ENCODE data around the gene CCND2. TPM values are rescaled to one million over a fixed set of nuclear protein-coding genes. Genes with fewer than 3 reads are reported as not detected.

CCND2 gene
- total RNA-seq, 1 experiment from 2014 or later = not detected

- Histone ChIP-seq H3K27me3 (ENCODE audit: low read length) (peaks cover 76% of the 10 kb centered on the region), H3K9ac (ENCODE audit: low read length) (no peak overlapping the region), H3F3A (ENCODE audit: low read length, unreplicated experiment) (no peaks in the 10 kb centered on the region), H3K9me3 (ENCODE audit: low read length) (no peaks in the 10 kb centered on the region), H2AFZ (ENCODE audit: low read length) (no peak overlapping the region), H3K79me2 (ENCODE audit: low read length) (no peaks in the 10 kb centered on the region), H3K27ac (ENCODE audit: low read length) (no peak overlapping the region), H4K20me1 (ENCODE audit: low read length) (no peaks in the 10 kb centered on the region), H3K4me1 (ENCODE audit: insufficient read depth, low read length) (no peaks in the 10 kb centered on the region), H3K9me2 (replicated peaks; ENCODE audit: low read length) (no peaks in the 10 kb centered on the region), H3K4me3 (ENCODE audit: low read length) (no peak overlapping the region), H3K36me3 (ENCODE audit: low read depth, low read length) (no peaks in the 10 kb centered on the region), H3K4me2 (ENCODE audit: low read length) (no peak overlapping the region)
- ATAC-seq (no peak), DNase-seq (no peak)
- intact Hi-C loops (cut with micrococcal nuclease) = no loop called here
- TF ChIP-seq CTCF (conservative IDR thresholded peaks at IDR 0.05; ENCODE audit: low read depth, low read length) (no peak), EZH2phosphoT487 (IDR thresholded peaks at IDR 0.05; ENCODE audit: borderline replicate concordance, low read length) (no peak), EZH2 (IDR thresholded peaks at IDR 0.05; ENCODE audit: low read length, unreplicated experiment) (no peak)
- ChIA-PET POLR2A (ENCODE audit: unreplicated experiment) (no interaction called here), CTCF (no interaction called here)
- no TSS peak for BruUV-seq (replicated peaks)
Observed at GRCh38 chr12:4301932-4302501, 28.5 kb downstream of the CCND2 start.

- no peaks in the 10 kb centered on the region for H3F3A ChIP-seq (ENCODE audit: low read length, unreplicated experiment)
- DNase-seq = no peak
- no peak overlapping the region for H2AFZ ChIP-seq (ENCODE audit: low read length)
- BruUV-seq (replicated peaks) = no TSS peak
- no peaks in the 10 kb centered on the region for H3K9me2 ChIP-seq (replicated peaks; ENCODE audit: low read length)
- H3K36me3 ChIP-seq (ENCODE audit: low read depth, low read length) = no peaks in the 10 kb centered on the region
- no peaks in the 10 kb centered on the region; the same call in 1 of the 2 replicates for H3K4me1 ChIP-seq (ENCODE audit: insufficient read depth, low read length)
- ChIA-PET CTCF (no interaction called here), POLR2A (ENCODE audit: unreplicated experiment) (interaction anchor here (0.6 kb wide), 1 partner anchor 175 kb away, joined by 4 read pairs; no protein-coding TSS in a partner anchor)
- no peak overlapping the region for H3K27ac ChIP-seq (ENCODE audit: low read length)
- no peak overlapping the region for H3K4me2 ChIP-seq (ENCODE audit: low read length)
- intact Hi-C loops (cut with micrococcal nuclease) = no loop called here
- ATAC-seq = no peak
- no peaks in the 10 kb centered on the region for H3K79me2 ChIP-seq (ENCODE audit: low read length)
- H3K9me3 ChIP-seq (ENCODE audit: low read length) = no peaks in the 10 kb centered on the region
- no peak overlapping the region for H3K4me3 ChIP-seq (ENCODE audit: low read length)
- peaks cover 72% of the 10 kb centered on the region for H3K27me3 ChIP-seq (ENCODE audit: low read length)
- TF ChIP-seq EZH2 (IDR thresholded peaks at IDR 0.05; ENCODE audit: low read length, unreplicated experiment) = no peak
- no peak overlapping the region for H3K9ac ChIP-seq (ENCODE audit: low read length)
- H4K20me1 ChIP-seq (ENCODE audit: low read length) = no peaks in the 10 kb centered on the region
Observed at GRCh38 chr12:4302881-4303280, 29.3 kb downstream of the CCND2 start.

GRCh38 chr12:4303750-4304149 lies 30.2 kb downstream of the CCND2 start:
- no peak overlapping the region for H3K27ac ChIP-seq (ENCODE audit: low read length)
- CTCF ChIA-PET = no interaction called here
- H3K27me3 ChIP-seq (ENCODE audit: low read length) = peaks cover 63% of the 10 kb centered on the region
- intact Hi-C loops (cut with micrococcal nuclease) = no loop called here
- H3K9me2 ChIP-seq (replicated peaks; ENCODE audit: low read length) = no peaks in the 10 kb centered on the region
- H3K9me3 ChIP-seq (ENCODE audit: low read length) = no peaks in the 10 kb centered on the region
- H3K36me3 ChIP-seq (ENCODE audit: low read depth, low read length) = no peaks in the 10 kb centered on the region
- H3K4me2 ChIP-seq (ENCODE audit: low read length) = no peak overlapping the region
- H2AFZ ChIP-seq (ENCODE audit: low read length) = no peak overlapping the region
- no peak overlapping the region for H3K4me3 ChIP-seq (ENCODE audit: low read length)
- BruUV-seq (replicated peaks) = no TSS peak
- DNase-seq (no peak), ATAC-seq (no peak)
- H3F3A ChIP-seq (ENCODE audit: low read length, unreplicated experiment) = no peaks in the 10 kb centered on the region
- no peaks in the 10 kb centered on the region for H4K20me1 ChIP-seq (ENCODE audit: low read length)
- no peak overlapping the region for H3K9ac ChIP-seq (ENCODE audit: low read length)
- H3K4me1 ChIP-seq (ENCODE audit: insufficient read depth, low read length) = peaks cover 7% of the 10 kb centered on the region
- no peak for TF ChIP-seq EZH2 (IDR thresholded peaks at IDR 0.05; ENCODE audit: low read length, unreplicated experiment)
- TF ChIP-seq EZH2phosphoT487 (IDR thresholded peaks at IDR 0.05; ENCODE audit: borderline replicate concordance, low read length) = no peak
- TF ChIP-seq CTCF (conservative IDR thresholded peaks at IDR 0.05; ENCODE audit: low read depth, low read length) = no peak
- POLR2A ChIA-PET (ENCODE audit: unreplicated experiment) = no interaction called here
- no peaks in the 10 kb centered on the region for H3K79me2 ChIP-seq (ENCODE audit: low read length)
